HG02970 (cell line): Measurements from ENCODE around the gene NELFB.

ENCODE experiments used
- ATAC-seq: cut with Tn5 transposase; IDR thresholded peaks from one replicate; pipeline ENCODE4 v1.9.1; 2021; ENCODE audit warnings: mild to moderate bottlenecking, moderate library complexity, moderate number of reproducible peaks; ENCODE audit not compliant: unreplicated experiment, low FRiP score

NELFB gene

GRCh38 chr9:137278721-137279711, 23.9 kb downstream of the NELFB start:
- no peak for ATAC-seq

- ATAC-seq = no peak
These were observed 24.8 kb downstream of the NELFB start for GRCh38 chr9:137279741-137280473.

GRCh38 chr9:137280474-137281344, 25.6 kb downstream of the NELFB start:
- ATAC-seq = no peak

GRCh38 chr9:137281345-137282116, 26.4 kb downstream of the NELFB start:
- no peak for ATAC-seq

- ATAC-seq = no peak
These were observed 31.9 kb downstream of the NELFB start for GRCh38 chr9:137286975-137287383.

- ATAC-seq = no peak
These were observed 38.0 kb downstream of the NELFB start for GRCh38 chr9:137293094-137293481.

- ATAC-seq = no peak
These were observed 38.5 kb downstream of the NELFB start for GRCh38 chr9:137293482-137294090.

- no peak for ATAC-seq
These were observed 39.1 kb downstream of the NELFB start for GRCh38 chr9:137294091-137294680.

- no peak for ATAC-seq
These were observed 39.6 kb downstream of the NELFB start for GRCh38 chr9:137294681-137295237.

- no peak for ATAC-seq
These were observed 40.2 kb downstream of the NELFB start for GRCh38 chr9:137295238-137295811.

- no peak for ATAC-seq
These were observed 40.9 kb downstream of the NELFB start for GRCh38 chr9:137295849-137296669.

GRCh38 chr9:137296670-137297664, 41.8 kb downstream of the NELFB start:
- ATAC-seq = no peak

- ATAC-seq = no peak
These were observed 42.8 kb downstream of the NELFB start for GRCh38 chr9:137297966-137298365.

- no peak for ATAC-seq
These were observed 43.5 kb downstream of the NELFB start for GRCh38 chr9:137298401-137299202.

GRCh38 chr9:137299203-137299565, 44.1 kb downstream of the NELFB start:
- no peak for ATAC-seq

GRCh38 chr9:137299938-137300337, 44.8 kb downstream of the NELFB start:
- ATAC-seq = no peak
